ENCODE results near the gene UTP20.
"Not testable (repeated sequence)": the region's sequence is repeated elsewhere in the genome, so short reads cannot be mapped to it uniquely, and the experiment has no call there.

The UTP20 gene

DNA sequence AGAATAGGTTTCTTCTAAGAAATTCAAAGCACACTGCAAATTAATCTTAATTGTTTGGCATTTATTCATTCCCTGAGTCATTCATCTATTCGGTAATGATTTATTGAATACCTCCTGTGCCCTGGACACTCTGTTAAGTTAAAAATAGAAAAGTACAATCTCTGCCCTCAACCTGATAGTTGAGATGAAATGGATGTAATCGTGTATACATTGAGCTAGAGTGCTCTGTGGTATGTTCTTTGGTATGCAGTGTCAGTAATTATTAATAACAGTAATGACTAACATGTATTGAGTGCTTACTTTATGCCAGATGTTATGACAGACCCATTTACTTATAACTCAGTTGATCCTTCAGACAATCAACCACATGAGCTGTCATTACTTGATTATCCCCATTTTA, 47.6 kb downstream of the UTP20 start:
- no peak for DNase-seq

DNA sequence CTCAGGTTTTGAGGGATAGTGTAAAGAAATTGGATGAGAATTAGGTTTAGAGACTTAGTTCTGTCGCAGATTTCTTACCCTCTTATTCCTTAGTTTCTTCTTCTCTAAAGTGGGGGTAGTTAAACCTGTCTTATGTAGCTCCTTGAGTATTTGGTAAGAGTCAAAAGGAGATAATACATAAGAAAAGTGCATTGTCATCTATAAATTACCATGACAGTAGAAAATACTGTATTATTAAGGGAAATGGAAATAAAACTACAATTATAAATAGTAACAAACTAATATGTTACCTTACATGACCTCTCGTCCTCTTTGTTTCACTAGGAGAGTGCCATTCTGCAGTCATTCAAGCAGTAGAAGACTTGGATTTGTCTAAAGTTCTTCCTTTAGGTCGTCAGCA, 49.0 kb downstream of the UTP20 start:
- DNase-seq: no peak

GRCh38 chr12:101330631-101331030, 50.7 kb downstream of the UTP20 start:
- DNase-seq: no peak

DNA sequence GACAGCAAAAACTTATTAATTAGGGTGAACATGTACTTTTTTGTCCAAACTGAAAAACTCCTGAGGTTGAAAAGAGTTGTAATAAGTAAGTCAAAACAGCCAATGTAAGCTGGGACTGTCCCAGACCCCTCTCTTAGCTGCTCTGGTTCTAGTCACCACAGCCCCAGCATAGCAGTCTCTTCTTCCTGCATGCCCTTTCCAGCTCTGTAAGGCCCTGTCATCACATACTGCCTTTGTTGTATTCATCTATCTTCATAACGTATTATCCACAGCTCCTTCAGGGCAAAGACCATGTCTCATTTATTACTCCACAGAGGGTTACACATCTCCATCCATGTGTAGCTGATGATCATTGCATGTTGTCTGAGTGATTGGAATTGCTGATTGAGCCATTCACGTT, 56.5 kb downstream of the UTP20 start:
- DNase-seq: no peak

- DNase-seq: no peak
These were observed 58.2 kb downstream of the UTP20 start for GRCh38 chr12:101338087-101338486.

DNA sequence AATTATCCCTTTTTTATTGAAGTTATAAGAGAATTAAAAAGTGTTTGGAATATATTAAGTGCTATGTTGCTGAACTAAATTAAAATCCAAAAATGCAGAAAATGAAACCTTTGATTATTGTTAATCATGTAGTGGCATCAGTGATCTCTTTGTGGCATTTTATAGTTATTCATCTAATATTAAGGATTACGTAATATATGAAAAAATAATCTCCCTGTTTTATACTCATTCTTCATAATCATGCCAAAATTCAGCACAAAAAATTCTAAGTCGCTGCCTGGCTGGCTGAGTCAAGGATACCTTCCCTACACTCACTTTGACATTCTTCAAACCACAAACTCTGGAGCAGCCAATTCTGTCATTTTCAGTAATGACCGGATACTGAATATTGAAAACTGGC, 64.0 kb downstream of the UTP20 start:
- no peak for DNase-seq

- no peak for DNase-seq
These were observed 71.8 kb downstream of the UTP20 start for GRCh38 chr12:101351682-101352081.

DNA sequence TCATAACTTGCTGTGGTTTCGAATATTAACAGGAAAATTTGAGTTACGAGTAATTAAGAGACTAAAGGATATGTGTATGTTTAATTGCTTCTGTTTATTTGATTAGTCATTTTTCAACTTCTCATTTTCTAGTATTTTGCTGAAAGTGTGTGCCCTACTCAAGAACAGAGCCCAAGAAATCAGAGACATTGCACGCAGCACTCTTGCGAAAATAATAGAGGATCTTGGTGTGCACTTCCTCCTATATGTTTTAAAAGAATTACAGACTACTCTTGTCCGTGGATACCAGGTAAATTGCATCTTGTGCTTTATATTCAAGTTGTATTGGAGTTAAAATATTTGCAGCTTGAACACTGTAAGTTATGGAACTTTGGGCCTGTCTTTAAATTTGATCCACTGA, 76.9 kb downstream of the UTP20 start:
- no peak for DNase-seq

- DNase-seq: no peak
These were observed 81.5 kb downstream of the UTP20 start for GRCh38 chr12:101361455-101361854.

DNA sequence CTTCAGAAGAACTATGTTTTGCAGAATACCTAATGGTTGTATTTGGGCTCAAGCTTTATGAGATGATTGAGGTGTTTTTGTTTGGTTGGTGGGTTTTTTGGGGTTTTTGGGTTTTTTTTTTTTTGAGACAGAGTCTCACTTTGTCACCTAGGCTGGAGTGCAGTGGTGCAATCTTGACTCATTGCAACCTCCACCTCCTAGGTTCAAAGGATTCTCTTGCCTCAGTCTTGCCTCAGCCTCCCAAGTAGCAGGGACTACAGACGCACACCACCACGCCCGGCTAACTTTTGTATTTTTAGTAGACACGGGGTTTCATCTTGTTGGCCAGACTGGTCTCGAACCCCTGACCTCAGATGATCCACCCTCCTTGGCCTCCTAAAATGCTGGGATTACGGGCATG, 88.1 kb downstream of the UTP20 start:
- DNase-seq: no peak

- no peak for DNase-seq
These were observed 92.5 kb downstream of the UTP20 start for GRCh38 chr12:101372431-101372830.

DNA sequence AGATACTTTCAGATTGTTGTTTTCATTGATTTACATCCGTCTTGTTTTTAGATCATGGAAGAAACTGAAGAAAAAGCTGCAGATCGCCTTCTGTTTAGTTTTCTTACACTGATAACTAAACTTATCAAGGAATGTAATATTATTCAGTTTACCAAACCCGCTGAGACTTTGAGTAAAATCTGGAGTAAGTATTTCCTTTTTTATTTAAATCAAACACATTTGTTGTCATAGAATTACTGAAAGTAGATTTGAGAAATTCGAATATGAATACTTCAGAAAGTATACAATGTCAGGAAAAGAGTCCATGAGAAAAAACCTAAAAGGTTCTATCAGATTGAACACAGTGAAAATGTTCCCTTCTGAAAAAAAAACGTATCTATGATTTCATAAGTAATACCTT, 95.7 kb downstream of the UTP20 start:
- DNase-seq: no peak

DNA sequence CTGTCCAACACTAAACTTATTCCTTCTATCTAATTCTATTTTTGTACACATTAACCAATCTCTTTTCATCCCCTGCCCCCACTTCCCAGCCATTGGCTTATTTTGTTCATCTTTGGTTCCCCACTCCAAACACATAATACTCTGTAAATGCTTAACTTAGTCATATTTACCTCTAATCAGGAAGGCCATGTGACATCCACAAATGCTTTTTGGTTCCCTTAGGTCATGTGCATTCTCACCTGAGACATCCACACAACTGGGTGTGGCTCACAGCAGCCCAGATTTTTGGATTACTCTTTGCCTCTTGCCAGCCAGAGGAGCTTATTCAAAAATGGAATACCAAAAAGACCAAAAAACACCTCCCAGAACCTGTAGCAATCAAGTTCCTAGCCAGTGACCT, 99.2 kb downstream of the UTP20 start:
- DNase-seq: no peak

DNA sequence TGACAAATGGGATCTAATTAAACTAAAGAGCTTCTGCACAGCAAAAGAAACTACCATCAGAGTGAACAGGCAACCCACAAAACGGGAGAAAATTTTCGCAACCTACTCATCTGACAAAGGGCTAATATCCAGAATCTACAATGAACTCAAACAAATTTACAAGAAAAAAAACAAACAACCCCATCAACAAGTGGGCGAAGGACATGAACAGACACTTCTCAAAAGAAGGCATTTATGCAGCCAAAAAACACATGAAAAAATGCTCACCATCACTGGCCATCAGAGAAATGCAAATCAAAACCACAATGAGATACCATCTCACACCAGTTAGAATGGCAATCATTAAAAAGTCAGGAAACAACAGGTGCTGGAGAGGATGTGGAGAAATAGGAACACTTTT, 111.3 kb downstream of the UTP20 start:
- DNase-seq: not testable (repeated sequence)

DNA sequence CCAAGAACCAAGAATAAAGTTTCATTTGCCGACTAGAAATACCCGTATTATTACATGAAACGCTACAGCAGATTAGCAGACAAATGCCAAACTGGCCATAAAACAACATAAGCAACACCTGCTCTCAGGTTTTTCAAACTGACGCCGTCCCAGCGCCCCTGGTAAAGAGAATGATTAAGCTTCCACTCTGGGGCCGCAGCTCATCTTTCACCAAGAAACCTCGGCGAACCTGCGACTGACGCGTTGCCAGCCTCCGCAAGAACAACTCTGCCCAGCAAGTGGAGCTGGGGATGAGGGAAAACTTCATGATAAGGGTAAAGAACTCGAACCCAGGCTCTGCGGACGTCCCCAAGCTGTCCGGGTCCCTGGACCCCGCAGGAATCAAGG, 127.1 kb downstream of the UTP20 start:
- peak; percentile 9 to 30 for DNase-seq

DNA sequence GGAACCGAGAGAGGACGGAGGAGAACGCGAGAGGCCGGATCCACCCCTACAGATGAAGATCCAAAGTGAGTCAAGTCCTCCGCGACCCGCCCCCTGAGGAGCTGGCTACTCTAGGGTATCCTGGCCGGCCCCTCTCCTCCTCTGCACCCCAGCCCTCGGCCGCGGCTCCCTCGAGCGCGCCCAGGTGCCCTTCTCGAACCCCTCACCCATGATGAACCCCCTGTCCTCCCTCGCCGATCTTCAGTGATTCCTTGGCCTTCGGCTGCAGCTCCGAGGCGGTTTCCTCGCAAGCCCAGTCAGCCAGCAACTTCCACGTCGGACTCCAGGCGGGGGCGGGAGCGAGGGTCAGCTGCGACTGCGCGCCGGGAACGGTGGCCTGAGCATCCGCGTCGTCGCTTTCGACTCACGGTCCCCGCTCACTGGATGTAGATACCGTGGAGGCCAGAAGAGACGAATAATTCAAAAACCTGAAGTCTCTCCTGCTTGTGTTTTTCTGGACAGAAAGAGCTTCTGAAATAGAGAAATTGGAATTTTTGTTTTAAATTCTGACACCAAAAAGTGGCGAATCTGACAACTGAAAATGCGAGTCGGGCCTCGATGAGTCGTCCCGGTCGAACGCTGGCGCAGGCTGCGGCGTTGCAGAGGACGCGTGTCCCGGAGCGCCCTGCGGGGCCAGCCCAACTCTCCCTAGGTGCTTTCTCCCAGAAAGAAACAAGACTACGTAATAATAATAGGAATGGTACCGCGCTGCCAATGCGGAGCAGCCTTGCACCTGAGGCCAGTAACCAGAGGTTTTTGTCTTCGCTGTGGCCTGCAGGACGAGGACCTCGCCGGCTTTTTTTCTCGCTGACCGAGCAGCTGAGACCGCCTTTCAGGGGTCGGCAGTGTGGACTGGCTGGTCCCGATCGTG, 127.8 kb downstream of the UTP20 start, which contains the start of gene ARL1:
TSS of gene ARL1 (minus strand) at position 337 of the 910 bp plus-strand sequence. CDS start at position 210, 127 bp downstream.
- DNase-seq: peak; percentile 73 to 74

- not testable (repeated sequence) for DNase-seq
These were observed 130.3 kb downstream of the UTP20 start for GRCh38 chr12:101410169-101410568.

- DNase-seq: no peak
These were observed 134.7 kb downstream of the UTP20 start for GRCh38 chr12:101414533-101415119.

- no peak for DNase-seq
These were observed 135.3 kb downstream of the UTP20 start for GRCh38 chr12:101415228-101415627.

GRCh38 chr12:101422066-101422465, 142.2 kb downstream of the UTP20 start:
- not testable (repeated sequence) for DNase-seq

- DNase-seq: no peak
These were observed 144.7 kb downstream of the UTP20 start for GRCh38 chr12:101424620-101425019.

- DNase-seq: no peak
These were observed 150.6 kb downstream of the UTP20 start for GRCh38 chr12:101430456-101430855.

GRCh38 chr12:101436136-101436535, 156.2 kb downstream of the UTP20 start:
- no peak for DNase-seq

Data from activated CD4-positive, alpha-beta T cell treated with anti-CD3 and anti-CD28 coated beads, Interleukin-2, amount 50 U/mL, for 4 hours (primary cell).